ENCODE results near the gene RFTN1.

- TF ChIP-seq POLR2A (IDR thresholded peaks at IDR 0.05; ENCODE audit: low read length) (no peak), GATA1 (IDR thresholded peaks at IDR 0.05; ENCODE audit: low read depth, low read length) (no peak)
These were observed 12.1 kb downstream of the RFTN1 start for GRCh38 chr3:16501376-16501775.
